Vagina (tissue), 2 donors: ENCODE measurements around the gene TH.

ENCODE experiments used
- CTCF ChIP-seq, 3 experiments: fragments of 450-650 bp in 2 of 3; fragments of 200-600 bp in 1 of 3; sonication (generic) in 1 of 3; IDR thresholded peaks; one replicate each; pipeline ENCODE4 v1.5.1; 2017 to 2019; ENCODE audit warnings: antibody characterized with exemption in 3 of 3, mild to moderate bottlenecking in 2 of 3, moderate library complexity in 2 of 3
- POLR2A ChIP-seq, 2 donors: fragments of 450-650 bp; IDR thresholded peaks; one replicate each; pipeline ENCODE4 v1.6.1; 2017; ENCODE audit warnings: antibody characterized with exemption in 2 of 2, mild to moderate bottlenecking in 2 of 2, moderate library complexity in 2 of 2
- POLR2AphosphoS5 ChIP-seq, 2 donors: sonication (generic); formaldehyde crosslinking; IDR thresholded peaks; one replicate each; pipeline ENCODE4 v1.9.0; 2017; ENCODE audit warnings: antibody characterized with exemption in 2 of 2, mild to moderate bottlenecking in 2 of 2, low read depth in 1 of 2; ENCODE audit not compliant: insufficient read depth in 1 of 2

DNA sequence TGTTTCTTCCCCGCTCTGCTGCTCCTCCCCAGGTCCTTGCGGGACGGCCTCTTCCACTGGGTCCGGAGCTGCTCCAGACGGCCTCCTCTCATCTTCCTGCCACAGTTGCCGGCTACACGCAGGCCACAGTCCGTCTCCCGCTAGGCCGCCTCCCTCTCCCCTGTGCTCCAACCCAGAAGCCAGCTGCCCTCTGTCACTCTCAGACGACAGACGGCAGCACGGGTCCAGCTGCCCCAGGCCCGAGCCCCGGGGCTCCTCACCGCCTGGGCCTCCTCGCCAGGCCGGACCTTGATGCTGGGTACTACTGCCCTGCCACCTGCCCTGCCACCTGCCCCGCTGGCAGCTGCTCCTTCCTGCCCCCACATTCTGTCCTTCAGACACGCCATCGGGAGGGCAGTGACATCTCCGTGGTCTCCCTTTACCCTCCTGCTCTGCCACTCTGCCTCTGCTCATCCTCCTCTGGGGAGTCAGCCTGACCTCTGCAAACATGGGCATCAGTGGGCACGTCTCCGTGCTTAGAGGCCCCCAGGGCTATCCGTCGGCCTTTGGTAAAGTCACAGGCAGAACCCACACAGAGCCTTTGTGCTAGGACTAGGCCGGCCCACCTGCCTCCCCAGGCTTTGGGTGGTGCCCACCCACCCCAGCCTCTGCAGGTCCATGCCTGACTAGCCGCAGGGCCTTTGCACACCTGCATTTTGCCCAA lies 43.1 kb upstream of the TH start:
- TF ChIP-seq CTCF (IDR thresholded peaks at IDR 0.05) (no peak), POLR2A (IDR thresholded peaks at IDR 0.05) (no peak), POLR2AphosphoS5 (IDR thresholded peaks at IDR 0.05; ENCODE audit: insufficient read depth in 1 of 2, low read depth in 1 of 2) (no peak)
